ENCODE data around the gene KLRK1.

Gene KLRK1

DNA sequence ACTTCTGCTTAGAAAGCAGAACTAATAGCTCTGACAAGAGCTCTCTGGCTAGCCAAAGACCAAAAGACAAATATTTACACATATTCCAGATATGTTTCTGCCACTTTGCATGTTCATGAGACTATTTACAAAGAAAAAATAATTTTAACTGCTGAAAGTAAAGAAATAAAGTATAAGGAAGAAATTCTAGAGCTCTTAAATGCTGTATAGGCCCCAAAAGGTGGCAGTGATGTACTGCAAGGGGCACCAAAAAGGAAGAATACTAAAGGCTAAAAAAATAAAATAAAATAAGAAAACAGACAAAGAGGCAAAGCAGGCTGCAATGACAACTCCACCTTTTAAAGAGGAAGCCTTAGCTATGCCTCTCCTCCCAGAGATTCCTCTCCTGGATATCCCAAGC is 23.0 kb downstream of the KLRK1 start:
- Histone ChIP-seq H3K27ac (ENCODE audit: low read length) (no peak overlapping the region), H3K9me2 (replicated peaks; ENCODE audit: insufficient read depth, low read length) (no peaks in the 10 kb centered on the region), H3F3A (ENCODE audit: insufficient read depth, low read length) (no peaks in the 10 kb centered on the region), H4K20me1 (ENCODE audit: insufficient read depth, low read length) (peaks cover 4% of the 10 kb centered on the region), H3K9me3 (replicated peaks; ENCODE audit: insufficient read depth, low read length) (no peaks in the 10 kb centered on the region), H2AFZ (ENCODE audit: low read length) (no peak overlapping the region), H3K4me2 (ENCODE audit: low read depth, low read length) (no peak overlapping the region), H3K36me3 (replicated peaks; ENCODE audit: insufficient read depth, low read length) (no peaks in the 10 kb centered on the region), H3K4me3 (ENCODE audit: low read length) (no peak overlapping the region), H3K27me3 (replicated peaks; ENCODE audit: insufficient read depth, low read length) (peaks cover 88% of the 10 kb centered on the region), H3K79me2 (ENCODE audit: low read length) (no peaks in the 10 kb centered on the region), H3K9ac (ENCODE audit: low read length) (no peak overlapping the region), H3K4me1 (ENCODE audit: low read length) (0 out of 2 replicates have a peak, but pooled peaks cover 4% of the 10 kb centered on the region)
- no peak for DNase-seq
- TF ChIP-seq EZH2 (optimal IDR thresholded peaks at IDR 0.05; ENCODE audit: low read depth, low read length) (no peak), EZH2phosphoT487 (IDR thresholded peaks at IDR 0.05; ENCODE audit: low read length) (no peak)
- TF ChIP-seq, protein P1, sequence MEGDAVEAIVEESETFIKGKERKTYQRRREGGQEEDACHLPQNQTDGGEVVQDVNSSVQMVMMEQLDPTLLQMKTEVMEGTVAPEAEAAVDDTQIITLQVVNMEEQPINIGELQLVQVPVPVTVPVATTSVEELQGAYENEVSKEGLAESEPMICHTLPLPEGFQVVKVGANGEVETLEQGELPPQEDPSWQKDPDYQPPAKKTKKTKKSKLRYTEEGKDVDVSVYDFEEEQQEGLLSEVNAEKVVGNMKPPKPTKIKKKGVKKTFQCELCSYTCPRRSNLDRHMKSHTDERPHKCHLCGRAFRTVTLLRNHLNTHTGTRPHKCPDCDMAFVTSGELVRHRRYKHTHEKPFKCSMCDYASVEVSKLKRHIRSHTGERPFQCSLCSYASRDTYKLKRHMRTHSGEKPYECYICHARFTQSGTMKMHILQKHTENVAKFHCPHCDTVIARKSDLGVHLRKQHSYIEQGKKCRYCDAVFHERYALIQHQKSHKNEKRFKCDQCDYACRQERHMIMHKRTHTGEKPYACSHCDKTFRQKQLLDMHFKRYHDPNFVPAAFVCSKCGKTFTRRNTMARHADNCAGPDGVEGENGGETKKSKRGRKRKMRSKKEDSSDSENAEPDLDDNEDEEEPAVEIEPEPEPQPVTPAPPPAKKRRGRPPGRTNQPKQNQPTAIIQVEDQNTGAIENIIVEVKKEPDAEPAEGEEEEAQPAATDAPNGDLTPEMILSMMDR (IDR thresholded peaks at IDR 0.05; ENCODE audit: low read length) = no peak

DNA sequence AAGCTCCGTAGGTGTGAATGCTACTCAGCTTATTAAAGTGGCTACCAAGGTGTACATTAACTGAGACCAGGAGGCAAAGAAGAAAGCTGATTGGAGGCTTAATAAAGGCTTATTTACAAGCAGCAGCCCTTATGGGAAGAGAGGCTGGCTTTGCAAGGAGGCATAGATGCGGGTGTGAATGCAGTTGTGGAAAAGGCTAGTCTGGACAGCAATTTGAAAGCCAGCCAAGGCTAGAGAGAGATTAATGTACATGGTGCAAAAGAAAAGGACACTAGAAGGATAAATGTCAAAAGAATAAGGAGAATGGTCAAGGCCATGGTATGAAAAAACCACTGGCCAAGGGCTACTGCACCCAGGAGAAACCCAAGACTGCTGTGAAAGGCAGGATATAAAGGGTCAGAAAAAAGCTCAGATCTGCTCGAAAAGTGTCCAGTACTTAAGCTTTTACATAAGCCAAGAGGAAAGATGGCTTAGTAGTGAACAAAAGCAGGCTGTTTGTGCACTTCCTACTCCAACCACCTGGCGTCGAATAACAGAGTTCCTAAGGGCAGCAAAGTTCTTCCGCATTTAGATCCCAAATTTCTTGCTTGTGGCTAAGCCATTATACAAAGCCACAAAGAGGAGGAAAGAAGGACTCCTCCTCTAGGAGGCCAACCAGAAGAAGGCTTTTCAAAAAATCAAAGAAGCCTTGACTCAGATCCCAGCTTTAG is 24.0 kb downstream of the KLRK1 start:
- H3K9me3 ChIP-seq (replicated peaks; ENCODE audit: insufficient read depth, low read length) = no peaks in the 10 kb centered on the region
- no peak for DNase-seq
- no peaks in the 10 kb centered on the region for H3K36me3 ChIP-seq (replicated peaks; ENCODE audit: insufficient read depth, low read length)
- peaks cover 4% of the 10 kb centered on the region for H4K20me1 ChIP-seq (ENCODE audit: insufficient read depth, low read length)
- H2AFZ ChIP-seq (ENCODE audit: low read length) = no peak overlapping the region
- H3K4me1 ChIP-seq (ENCODE audit: low read length) = 0 out of 2 replicates have a peak, but pooled peaks cover 4% of the 10 kb centered on the region
- no peaks in the 10 kb centered on the region for H3K9me2 ChIP-seq (replicated peaks; ENCODE audit: insufficient read depth, low read length)
- TF ChIP-seq EZH2phosphoT487 (IDR thresholded peaks at IDR 0.05; ENCODE audit: low read length) = no peak
- H3K4me3 ChIP-seq (ENCODE audit: low read length) = no peak overlapping the region
- no peaks in the 10 kb centered on the region for H3K79me2 ChIP-seq (ENCODE audit: low read length)
- H3K27ac ChIP-seq (ENCODE audit: low read length) = no peak overlapping the region
- no peaks in the 10 kb centered on the region for H3F3A ChIP-seq (ENCODE audit: insufficient read depth, low read length)
- peaks cover 91% of the 10 kb centered on the region for H3K27me3 ChIP-seq (replicated peaks; ENCODE audit: insufficient read depth, low read length)
- no peak overlapping the region; the same call in 1 of the 2 replicates for H3K4me2 ChIP-seq (ENCODE audit: low read depth, low read length)
- H3K9ac ChIP-seq (ENCODE audit: low read length) = no peak overlapping the region

DNA sequence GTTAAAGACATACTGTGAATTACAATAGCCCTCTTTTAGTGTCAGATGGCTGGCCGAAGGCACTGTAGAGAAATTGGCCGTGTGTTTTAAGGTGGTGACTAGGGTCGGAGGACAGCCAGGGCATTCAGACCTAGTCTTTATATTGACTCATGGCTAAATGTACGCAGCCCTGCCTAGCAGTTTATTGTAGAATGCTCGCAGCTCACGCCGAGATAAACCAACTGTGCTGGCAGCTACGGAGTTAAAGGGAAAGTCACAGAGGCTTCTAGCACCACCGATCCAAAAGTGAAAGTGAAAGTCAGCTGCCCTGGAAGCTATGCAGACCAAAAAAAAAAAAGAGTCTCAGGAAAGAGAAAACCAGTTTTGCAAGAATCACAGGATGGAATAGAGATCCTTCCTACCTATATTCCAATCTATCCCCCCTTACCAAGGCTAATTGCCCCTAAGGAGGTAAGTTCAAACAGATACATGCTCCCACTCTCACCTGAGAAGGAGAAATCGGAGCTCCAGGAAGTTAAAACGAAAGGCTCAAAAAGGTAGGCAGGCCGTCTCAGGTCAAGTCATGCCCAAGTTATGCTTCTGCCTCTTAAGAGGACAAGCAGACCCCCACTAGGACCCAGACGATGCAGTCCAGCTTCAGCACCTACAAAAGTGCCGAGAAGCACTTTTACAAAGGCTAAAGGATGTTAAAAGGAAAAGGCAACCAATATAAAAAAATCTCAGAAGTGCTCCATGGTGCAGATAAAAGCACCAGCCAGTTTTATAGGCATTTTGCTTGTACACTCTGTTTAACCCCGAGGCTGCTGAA is 24.8 kb downstream of the KLRK1 start:
- TF ChIP-seq EZH2phosphoT487 (IDR thresholded peaks at IDR 0.05; ENCODE audit: low read length) (no peak), EZH2 (optimal IDR thresholded peaks at IDR 0.05; ENCODE audit: low read depth, low read length) (no peak)
- TF ChIP-seq, protein P1 (IDR thresholded peaks at IDR 0.05; ENCODE audit: low read length) = no peak
- peak; percentile 67 for DNase-seq
- H3K79me2 ChIP-seq (ENCODE audit: low read length) = no peaks in the 10 kb centered on the region
- H4K20me1 ChIP-seq (ENCODE audit: insufficient read depth, low read length) = peaks cover 4% of the 10 kb centered on the region
- no peaks in the 10 kb centered on the region for H3F3A ChIP-seq (ENCODE audit: insufficient read depth, low read length)
- H3K27ac ChIP-seq (ENCODE audit: low read length) = no peak overlapping the region
- H3K9me2 ChIP-seq (replicated peaks; ENCODE audit: insufficient read depth, low read length) = no peaks in the 10 kb centered on the region
- peaks cover 90% of the 10 kb centered on the region for H3K27me3 ChIP-seq (replicated peaks; ENCODE audit: insufficient read depth, low read length)
- no peak overlapping the region for H2AFZ ChIP-seq (ENCODE audit: low read length)
- no peaks in the 10 kb centered on the region for H3K9me3 ChIP-seq (replicated peaks; ENCODE audit: insufficient read depth, low read length)
- peak overlapping the region; percentile 79 for H3K4me2 ChIP-seq (ENCODE audit: low read depth, low read length)
- H3K4me3 ChIP-seq (ENCODE audit: low read length) = peak overlapping the region; percentile 66
- H3K4me1 ChIP-seq (ENCODE audit: low read length) = 0 out of 2 replicates have a peak, but pooled peaks cover 4% of the 10 kb centered on the region
- no peak overlapping the region; the same call in 1 of the 2 replicates for H3K9ac ChIP-seq (ENCODE audit: low read length)
- H3K36me3 ChIP-seq (replicated peaks; ENCODE audit: insufficient read depth, low read length) = no peaks in the 10 kb centered on the region

Measured in MM.1S (cell line).